GM21717 (cell line): Measurements from ENCODE around the gene KMT2B.
"Not testable (repeated sequence)": the region's sequence is repeated elsewhere in the genome, so short reads cannot be mapped to it uniquely, and the experiment has no call there.

Experiments used
- ATAC-seq: cut with Tn5 transposase; IDR thresholded peaks from one replicate; pipeline ENCODE4 v1.9.1; 2021; ENCODE audit warnings: mild to moderate bottlenecking, moderate library complexity; ENCODE audit not compliant: unreplicated experiment

Gene KMT2B

DNA sequence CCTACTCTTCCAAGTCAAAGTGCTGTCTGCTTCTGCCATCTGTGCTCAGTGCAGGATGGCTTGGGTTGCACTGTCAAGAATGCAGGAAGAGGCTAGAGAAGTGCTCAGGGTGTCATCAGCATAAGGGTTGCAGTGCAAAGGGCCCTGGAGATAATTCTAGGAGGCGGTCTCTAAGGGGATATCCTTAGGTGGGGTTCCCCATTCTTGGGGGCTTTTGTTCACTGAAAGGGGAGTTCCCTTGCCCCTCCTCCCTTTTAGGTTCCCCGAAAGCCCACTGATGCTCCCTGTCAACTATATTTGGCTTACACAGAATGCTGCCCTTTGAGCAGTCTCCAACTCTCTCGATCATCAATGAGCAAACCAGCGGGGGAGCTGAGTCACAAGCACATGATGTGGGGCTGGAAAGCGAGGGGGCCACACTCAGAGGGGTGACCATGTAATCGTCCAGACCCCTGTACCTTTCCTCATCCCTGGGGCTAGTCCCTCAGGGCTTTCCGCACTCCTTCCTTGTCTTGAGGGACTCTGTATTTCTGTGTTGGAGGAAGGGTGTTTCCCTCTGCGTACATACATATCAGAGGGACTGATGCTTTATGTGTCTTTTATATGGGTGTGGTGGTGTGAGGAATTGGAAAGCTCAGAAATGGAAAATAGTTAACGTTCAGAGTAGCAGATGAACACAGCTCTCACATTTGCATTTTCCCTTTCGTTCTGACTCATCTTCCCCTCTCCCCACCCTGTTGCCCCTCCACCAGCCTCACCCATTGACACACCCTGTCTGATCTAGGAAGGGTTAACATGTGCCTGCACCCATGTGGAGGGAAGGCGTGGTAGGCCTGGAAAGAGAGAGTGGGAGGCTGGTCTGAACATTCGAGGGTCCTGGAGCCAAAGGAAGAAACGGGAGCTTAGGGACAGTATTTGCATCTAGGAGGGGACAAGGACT is 6.7 kb upstream of the KMT2B start:
- peak; percentile 28 for ATAC-seq

DNA sequence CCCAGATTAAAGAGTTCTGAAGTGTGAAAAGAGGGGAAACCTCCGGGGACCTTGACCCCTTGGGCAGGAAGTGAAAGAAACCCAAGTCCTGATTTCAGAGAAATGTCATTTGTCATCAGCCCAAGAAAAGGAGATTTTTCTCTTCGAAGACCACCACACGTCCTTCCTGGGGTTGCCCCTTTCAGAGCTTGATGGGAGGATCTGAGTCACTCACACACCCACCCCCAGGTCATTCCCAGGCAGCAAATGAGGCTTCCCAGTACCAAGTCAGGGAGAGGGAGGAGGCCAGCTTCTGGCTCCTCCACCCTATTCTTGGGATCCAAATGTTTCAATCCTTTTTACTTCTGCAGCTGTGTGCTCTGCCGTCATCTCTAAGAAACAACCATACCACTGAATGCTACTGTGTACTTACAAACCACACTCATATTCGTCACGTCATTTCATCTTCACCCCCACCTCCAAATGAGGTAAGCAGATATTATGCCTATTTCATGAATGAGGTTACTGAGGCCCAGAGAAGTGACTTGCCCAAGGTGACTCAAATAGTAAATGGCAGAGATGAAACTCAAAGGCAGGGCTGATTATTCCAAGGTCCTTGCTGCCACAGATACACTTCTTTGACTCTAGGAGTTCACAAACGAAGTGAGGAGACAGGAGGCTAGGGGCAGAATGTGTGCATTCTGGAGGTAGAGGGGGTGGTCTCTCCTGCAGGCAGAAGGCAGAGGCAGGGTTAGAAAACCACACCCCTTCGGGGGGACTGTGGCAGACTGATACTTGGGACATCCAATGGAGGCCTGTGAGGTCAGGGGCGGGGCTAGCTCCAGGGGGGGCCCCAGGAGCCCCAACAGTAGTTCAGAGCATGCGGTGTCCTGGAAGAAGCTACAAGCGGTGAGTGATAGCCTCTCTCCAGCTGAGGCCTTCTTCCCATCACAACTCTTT is 5.0 kb upstream of the KMT2B start:
- ATAC-seq: no peak

DNA sequence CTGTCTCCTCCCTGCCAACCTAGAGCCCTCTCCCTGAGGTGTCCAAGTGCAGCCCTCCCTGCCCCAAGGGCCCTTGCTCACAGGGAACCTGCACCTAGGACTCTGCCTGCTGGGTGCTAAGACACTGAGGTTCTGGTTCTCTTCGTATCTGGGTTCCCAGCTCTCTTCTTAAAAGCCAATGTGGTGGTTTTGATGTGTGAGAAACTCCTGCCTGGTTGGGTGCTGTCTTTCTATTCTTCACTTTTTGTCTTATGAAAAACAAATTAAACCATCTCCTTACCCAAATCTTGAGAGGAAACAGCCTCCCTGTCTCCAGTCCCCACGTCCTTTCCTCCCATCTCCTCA is 4.3 kb upstream of the KMT2B start:
- ATAC-seq: no peak

DNA sequence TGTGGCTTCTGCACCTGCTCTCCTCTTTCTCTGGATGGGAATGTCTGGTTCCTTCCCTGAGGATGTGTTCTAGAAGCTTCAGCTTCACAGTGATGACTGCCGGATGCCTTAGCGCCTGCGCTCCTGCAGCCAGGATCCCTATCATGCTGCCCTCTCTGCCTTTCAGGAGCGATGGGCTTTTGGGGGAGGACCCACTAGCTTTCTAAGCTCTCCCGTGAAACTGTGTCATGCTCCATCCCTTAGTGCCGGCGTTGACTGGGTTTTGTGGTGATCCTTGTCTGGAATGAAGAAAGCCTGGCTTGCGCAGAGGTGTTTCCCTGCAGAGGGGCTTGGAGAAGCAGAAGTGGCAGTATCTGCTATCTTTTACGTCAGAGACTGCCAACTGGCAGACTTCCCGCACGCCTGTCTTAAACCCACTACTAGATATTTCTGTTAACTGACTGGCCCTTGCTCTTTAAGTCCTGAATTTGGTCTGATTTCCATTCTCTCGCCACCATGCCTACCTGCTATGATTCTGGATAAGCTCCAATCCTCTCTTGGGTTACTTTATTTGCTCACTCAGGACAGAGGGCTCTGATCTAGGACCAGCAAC is 3.8 kb upstream of the KMT2B start:
- no peak for ATAC-seq

DNA sequence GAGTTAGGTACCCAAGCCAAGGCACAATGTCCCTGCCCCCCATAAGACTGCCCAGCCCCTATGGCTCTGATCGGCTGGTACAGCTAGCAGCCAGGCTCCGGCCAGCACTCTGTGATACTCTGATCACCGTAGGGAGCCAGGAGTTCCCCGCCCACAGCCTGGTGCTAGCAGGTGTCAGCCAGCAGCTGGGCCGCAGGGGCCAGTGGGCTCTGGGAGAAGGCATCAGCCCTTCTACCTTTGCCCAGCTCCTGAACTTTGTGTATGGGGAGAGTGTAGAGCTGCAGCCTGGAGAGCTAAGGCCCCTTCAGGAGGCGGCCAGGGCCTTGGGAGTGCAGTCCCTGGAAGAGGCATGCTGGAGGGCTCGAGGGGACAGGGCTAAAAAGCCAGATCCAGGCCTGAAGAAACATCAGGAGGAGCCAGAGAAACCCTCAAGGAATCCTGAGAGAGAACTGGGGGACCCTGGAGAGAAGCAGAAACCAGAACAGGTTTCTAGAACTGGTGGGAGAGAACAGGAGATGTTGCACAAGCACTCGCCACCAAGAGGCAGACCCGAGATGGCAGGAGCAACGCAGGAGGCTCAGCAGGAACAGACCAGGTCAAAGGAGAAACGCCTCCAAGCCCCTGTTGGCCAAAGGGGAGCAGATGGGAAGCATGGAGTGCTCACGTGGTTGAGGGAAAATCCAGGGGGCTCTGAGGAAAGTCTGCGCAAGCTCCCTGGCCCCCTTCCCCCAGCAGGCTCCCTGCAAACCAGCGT is 3.0 kb upstream of the KMT2B start:
- ATAC-seq: no peak

DNA sequence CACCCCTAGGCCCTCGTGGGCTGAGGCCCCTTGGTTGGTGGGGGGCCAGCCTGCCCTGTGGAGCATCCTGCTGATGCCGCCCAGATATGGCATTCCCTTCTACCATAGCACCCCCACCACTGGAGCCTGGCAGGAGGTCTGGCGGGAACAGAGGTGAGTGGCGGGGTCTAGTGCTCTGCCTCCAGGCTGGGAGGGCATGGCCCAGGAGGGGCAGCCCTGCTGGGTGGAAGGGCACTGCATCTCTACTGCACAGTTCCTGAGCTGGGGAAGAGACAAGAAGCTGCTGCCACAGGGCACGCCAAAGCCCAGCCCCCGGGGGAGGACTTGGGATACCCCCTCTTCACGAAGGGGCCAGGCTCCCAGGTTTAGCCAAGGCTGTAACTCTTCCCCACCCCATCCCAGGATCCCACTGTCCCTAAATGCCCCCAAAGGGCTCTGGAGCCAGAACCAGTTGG is 2.4 kb upstream of the KMT2B start:
- no peak for ATAC-seq

DNA sequence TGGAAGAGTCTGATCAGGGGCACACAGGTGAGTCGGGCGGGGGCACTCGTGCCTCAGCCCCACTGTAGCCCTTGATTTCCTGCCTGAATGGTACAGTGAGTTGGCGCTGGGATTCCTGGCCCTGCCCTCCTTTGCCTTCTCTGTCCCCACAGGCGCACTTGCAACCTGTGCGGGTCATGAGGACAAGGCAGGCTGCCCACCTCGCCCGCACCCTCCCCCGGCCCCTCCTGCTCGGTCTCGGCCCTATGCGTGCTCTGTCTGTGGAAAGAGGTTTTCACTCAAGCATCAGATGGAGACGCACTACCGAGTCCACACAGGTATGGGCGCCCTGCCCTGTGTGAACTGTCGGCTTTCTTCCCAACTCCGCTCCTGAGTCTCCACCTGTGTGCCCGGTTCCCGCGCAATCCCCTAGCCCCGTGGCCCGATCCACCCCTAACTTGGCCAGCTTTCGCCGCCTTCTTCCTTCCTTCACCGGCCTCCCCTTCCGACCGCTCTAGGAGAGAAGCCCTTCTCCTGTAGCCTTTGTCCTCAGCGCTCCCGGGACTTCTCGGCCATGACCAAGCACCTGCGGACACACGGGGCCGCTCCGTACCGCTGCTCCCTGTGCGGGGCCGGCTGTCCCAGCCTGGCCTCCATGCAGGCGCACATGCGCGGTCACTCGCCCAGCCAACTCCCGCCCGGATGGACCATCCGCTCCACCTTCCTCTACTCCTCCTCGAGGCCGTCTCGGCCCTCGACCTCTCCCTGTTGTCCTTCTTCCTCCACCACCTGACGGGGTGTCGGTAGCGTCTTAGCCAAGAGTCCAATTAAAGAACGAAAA is 1.6 kb upstream of the KMT2B start:
- no peak for ATAC-seq

DNA sequence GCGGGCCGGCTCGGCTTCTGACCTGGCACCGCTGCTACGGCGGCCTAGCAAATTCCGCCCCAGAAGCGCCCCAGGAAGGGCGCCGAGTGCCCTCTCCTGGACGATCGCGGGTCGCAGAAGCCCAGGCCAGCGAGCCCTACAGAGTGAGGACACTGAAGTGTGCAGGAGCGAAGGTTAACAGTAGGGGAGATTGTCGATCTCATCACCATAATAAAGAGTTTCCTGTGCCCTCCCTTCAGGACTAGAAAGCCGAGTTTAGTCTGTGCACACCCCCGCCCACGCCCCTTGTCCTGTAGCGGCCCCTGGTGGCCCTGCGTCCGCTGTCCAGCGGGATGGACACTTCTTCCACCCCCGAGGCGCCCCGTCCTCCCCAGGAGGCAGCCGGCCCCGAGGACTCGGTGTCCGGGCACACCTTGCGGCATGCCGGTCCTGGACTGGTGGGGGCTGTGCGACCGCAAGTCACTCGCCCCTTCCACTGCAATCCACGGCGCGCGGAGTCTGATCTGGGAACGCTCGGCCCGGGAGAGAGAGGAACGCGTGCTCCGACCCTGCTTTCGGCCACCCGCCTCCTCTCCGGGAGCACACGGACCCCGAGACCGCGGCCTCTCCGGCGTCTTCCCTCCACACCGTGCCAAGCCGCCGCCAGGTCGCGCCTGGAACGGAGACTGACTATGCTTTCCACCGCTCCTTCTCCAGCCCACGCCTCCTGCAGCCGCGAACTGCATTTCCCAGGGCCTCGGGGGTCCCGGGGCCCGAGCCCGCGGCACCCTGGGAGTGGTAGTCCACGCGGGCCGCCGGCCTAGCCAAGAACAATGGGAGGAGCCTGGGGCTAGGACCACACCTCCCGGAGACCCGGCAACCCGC is 770 bp upstream of the KMT2B start:
- peak; percentile 49 for ATAC-seq

DNA sequence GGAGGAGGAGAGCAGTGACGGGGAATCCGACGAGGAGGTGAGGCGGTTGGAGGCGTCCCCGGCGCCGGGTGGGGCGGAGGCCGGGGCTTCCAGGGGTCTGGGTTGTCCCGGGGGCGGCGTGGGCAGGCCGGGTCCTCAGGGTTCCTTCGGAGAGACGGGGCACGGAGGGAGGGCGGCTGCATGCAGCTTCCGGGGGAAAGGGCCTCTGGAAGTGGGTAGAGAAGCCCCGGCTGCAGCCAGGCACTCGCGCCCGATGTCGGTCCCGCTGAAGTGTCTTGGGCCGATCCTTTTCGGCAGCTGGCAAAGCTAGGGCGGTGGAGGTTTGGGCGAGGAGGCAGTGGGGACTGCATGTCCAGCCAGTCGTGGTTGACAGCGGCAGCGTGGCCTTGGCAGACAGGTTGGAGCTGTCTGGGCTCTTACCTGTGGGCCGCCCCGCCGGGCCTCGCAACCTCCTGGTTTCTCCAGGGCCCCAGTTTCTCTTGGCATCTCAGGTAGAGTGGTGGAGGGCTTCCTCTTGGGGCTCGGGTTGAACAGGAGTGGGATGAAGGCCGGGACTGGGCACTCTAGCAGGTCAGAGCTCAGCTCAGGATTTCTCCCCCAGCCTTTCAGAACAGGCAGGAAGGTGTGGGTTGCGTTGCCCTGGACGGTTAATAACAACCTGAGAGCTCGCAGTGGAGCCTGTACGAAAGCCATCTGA is 690 bp downstream of the KMT2B start:
- no peak for ATAC-seq

DNA sequence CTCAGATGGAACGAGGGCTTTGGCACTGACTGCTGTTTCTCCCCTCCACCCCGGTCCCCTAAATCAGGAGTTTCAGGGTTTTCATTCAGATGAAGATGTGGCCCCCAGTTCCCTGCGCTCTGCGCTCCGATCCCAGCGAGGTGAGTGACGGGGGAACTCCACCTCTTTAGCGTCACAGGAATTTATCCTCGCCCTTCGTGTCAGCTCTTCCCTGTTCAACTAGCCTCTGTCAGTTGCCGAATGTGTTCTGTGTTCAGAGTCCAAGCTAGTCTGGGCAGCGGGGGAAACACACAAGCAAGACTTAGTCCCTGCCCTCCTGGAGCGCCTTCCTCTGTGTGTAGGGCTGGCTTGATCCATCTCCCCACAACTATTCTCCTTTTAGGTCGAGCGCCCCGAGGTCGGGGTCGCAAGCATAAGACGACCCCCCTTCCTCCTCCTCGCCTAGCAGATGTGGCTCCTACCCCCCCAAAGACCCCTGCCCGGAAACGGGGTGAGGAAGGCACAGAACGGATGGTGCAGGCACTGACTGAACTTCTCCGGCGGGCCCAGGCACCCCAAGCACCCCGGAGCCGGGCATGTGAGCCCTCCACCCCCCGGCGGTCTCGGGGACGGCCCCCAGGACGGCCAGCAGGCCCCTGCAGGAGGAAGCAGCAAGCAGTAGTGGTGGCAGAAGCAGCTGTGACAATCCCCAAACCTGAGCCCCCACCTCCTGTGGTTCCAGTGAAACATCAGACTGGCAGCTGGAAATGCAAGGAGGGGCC is 1.8 kb downstream of the KMT2B start:
- no peak for ATAC-seq

DNA sequence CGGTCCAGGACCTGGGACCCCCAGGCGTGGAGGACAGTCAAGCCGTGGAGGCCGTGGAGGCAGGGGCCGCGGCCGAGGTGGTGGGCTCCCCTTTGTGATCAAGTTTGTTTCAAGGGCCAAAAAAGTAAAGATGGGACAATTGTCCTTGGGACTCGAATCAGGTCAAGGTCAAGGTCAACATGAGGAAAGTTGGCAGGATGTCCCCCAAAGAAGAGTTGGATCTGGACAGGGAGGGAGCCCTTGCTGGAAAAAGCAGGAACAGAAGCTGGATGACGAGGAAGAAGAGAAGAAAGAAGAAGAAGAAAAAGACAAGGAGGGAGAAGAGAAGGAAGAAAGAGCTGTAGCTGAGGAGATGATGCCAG is 2.3 kb downstream of the KMT2B start:
- ATAC-seq: no peak

DNA sequence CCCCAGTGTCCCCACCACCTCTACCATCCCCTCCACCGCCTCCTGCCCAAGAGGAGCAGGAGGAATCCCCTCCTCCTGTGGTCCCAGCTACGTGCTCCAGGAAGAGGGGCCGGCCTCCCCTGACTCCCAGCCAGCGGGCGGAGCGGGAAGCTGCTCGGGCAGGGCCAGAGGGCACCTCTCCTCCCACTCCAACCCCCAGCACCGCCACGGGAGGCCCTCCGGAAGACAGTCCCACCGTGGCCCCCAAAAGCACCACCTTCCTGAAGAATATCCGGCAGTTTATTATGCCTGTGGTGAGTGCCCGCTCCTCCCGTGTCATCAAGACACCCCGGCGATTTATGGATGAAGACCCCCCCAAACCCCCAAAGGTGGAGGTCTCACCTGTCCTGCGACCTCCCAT is 2.8 kb downstream of the KMT2B start:
- no peak for ATAC-seq

DNA sequence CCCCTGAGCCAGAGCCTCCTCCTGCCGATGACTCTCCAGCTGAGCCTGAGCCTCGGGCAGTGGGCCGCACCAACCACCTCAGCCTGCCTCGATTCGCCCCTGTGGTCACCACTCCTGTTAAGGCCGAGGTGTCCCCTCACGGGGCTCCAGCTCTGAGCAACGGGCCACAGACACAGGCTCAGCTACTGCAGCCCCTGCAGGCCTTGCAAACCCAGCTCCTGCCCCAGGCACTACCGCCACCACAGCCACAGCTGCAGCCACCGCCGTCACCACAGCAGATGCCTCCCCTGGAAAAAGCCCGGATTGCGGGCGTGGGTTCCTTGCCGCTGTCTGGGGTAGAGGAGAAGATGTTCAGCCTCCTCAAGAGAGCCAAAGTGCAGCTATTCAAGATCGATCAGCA is 3.6 kb downstream of the KMT2B start:
- no peak for ATAC-seq

DNA sequence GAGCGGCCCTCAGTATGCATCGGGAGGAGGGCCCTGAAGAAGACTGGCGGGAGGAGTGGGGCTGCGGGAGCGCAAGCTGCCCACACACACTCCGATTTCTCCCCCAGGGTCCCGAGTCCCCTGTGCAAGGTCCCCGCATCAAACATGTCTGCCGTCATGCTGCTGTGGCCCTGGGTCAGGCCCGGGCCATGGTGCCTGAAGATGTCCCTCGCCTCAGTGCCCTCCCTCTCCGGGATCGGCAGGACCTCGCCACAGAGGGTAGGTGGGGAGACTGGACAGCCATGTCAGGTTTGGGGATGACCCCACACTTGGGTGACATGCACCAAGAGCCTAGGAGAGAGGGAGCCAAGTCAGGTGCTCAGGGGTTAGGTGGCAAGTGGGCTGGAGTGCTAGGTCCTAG is 4.7 kb downstream of the KMT2B start:
- no peak for ATAC-seq

DNA sequence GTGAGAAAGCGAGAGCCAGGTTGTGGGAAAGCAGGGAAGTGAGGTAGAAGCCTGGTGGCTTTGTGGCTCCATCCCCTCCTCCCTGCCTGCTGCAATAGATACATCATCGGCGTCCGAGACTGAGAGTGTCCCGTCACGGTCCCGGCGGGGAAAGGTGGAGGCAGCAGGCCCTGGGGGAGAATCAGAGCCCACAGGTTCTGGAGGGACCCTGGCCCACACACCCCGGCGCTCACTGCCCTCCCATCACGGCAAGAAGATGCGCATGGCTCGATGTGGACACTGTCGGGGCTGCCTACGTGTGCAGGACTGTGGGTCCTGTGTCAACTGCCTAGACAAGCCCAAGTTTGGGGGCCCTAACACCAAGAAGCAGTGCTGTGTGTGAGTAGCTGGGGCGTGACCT is 5.1 kb downstream of the KMT2B start:
- no peak for ATAC-seq

DNA sequence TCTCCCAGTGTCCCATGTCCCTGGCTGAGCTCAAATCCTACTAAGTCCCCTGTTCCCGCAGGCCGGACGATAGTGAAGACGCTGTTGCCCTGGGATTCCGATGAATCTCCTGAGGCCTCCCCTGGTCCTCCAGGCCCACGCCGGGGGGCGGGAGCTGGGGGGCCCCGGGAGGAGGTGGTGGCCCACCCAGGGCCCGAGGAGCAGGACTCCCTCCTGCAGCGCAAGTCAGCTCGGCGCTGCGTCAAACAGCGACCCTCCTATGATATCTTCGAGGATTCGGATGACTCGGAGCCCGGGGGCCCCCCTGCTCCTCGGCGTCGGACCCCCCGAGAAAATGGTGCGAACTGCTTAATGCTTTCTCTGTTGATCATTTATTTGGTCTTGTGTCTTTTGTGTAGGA is 5.9 kb downstream of the KMT2B start:
- ATAC-seq: no peak

DNA sequence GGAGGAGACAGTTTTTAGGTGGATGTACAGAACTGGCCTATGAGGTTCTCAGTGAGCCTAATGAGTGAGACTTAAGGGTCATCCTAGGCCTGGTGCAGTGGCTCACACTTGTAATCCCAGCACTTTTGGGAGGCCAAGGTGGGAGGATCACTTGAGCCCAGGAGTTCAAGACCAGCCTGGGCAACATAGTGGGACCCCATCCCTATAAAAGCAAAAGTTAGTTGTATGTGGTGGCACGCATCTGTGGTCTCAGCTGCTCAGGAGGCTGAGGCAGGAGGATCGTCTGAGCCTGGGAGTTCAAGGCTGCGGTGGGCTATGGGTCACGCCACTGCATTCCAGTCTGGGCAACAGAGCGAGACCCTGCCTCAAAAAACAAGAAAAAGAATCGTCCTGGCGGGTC is 6.3 kb downstream of the KMT2B start:
- ATAC-seq: not testable (repeated sequence)

DNA sequence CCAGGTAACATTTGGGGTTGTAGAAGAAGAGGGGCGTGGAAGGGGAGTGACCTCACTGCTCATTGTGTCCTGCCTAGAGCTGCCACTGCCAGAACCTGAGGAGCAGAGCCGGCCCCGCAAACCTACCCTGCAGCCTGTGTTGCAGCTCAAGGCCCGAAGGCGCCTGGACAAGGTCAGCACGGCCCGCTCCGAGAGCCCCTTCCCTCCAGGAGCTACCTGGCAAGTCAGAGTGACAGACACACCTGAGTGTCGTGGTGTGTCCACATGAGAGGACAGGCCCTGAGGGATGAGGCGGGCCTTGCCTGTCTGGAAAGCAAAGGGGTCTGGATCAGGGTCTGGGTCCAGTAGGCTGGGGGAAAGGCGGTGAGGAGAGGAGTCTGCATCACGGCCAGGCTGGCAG is 6.8 kb downstream of the KMT2B start:
- ATAC-seq: no peak
